WERI-Rb-1 (cell line): ENCODE measurements around the gene RFTN1.

ENCODE experiments used
- DNase-seq: peaks from one replicate; pipeline ENCODE4 v3.0.0-alpha.2; 2020
- H3K27ac ChIP-seq: fragments of 250-450 bp; sonication (Bioruptor Pico); 2 replicates; pipeline ENCODE4 v1.5.1; 2020; ENCODE audit warnings: mild to moderate bottlenecking, moderate library complexity
- H3K27me3 ChIP-seq: fragments of 250-450 bp; sonication (Bioruptor Pico); 2 replicates; pipeline ENCODE4 v1.5.1; 2021; ENCODE audit warnings: mild to moderate bottlenecking, low read depth, moderate library complexity; ENCODE audit not compliant: insufficient read depth, severe bottlenecking
- H3K36me3 ChIP-seq: fragments of 250-450 bp; sonication (Bioruptor Pico); 2 replicates; pipeline ENCODE4 v1.5.1; 2020; ENCODE audit warnings: mild to moderate bottlenecking, moderate library complexity
- H3K4me3 ChIP-seq: 2 replicates; pipeline ENCODE4 v1.5.1; 2011; ENCODE audit warnings: low read depth, mild to moderate bottlenecking, control low read depth, low read length
- H3K9me3 ChIP-seq: fragments of 250-450 bp; sonication (Bioruptor Pico); 2 replicates; pipeline ENCODE4 v1.5.1; 2021; ENCODE audit warnings: mild to moderate bottlenecking, moderate library complexity; ENCODE audit not compliant: severe bottlenecking
- TF ChIP-seq, protein P1 (sequence below): IDR thresholded peaks from 2 replicates; pipeline ENCODE4 v1.5.1; 2011; ENCODE audit warnings: low read depth, mild to moderate bottlenecking, control low read depth, inconsistent platforms, low read length

Gene RFTN1

DNA sequence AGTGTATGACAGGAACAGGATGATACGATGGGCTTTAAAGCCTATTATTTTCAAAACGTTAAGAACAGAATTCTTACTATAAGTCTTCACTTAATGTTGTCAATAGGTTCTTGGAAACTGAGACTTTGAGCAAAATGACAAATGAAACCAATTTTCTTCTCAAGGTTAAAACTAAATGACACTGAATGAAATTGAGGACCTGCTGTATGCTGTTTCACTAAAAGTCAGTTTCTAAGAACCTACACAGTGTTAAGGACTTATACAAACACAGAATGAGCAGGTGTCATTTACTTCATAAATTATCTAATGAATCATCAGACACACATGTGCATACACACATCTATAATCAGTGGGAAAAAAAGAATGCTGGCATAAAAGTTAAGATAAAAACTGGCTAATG lies 106.9 kb downstream of the RFTN1 start:
- no peak overlapping the region for H3K4me3 ChIP-seq
- H3K36me3 ChIP-seq = no peaks in the 10 kb centered on the region
- DNase-seq = no peak
- no peak overlapping the region for H3K27ac ChIP-seq
- no peaks in the 10 kb centered on the region for H3K27me3 ChIP-seq
- no peaks in the 10 kb centered on the region for H3K9me3 ChIP-seq
- TF ChIP-seq, protein P1, sequence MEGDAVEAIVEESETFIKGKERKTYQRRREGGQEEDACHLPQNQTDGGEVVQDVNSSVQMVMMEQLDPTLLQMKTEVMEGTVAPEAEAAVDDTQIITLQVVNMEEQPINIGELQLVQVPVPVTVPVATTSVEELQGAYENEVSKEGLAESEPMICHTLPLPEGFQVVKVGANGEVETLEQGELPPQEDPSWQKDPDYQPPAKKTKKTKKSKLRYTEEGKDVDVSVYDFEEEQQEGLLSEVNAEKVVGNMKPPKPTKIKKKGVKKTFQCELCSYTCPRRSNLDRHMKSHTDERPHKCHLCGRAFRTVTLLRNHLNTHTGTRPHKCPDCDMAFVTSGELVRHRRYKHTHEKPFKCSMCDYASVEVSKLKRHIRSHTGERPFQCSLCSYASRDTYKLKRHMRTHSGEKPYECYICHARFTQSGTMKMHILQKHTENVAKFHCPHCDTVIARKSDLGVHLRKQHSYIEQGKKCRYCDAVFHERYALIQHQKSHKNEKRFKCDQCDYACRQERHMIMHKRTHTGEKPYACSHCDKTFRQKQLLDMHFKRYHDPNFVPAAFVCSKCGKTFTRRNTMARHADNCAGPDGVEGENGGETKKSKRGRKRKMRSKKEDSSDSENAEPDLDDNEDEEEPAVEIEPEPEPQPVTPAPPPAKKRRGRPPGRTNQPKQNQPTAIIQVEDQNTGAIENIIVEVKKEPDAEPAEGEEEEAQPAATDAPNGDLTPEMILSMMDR = no peak

DNA sequence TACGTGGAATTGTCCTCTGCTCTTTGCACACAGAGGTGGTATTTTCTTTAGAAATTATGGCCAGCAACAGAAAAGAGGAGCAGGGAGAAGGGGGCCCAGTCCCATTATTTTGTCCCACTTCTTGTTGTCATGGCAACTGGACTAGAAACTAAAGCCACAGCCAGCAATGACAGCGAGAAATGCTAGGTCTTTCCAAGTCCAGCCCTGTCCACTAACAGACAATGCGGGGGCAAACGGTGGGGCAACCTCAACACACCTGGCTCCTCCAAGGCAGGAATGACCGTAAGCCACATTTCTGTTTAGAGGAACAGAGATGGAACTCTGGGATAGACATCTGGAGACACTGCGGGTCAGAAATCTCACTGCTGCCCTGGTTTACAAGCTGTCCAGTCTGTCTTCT lies 107.3 kb downstream of the RFTN1 start:
- no peak for DNase-seq
- no peak overlapping the region for H3K27ac ChIP-seq
- no peaks in the 10 kb centered on the region for H3K9me3 ChIP-seq
- H3K4me3 ChIP-seq = no peak overlapping the region
- TF ChIP-seq, protein P1 = no peak
- no peaks in the 10 kb centered on the region for H3K27me3 ChIP-seq
- H3K36me3 ChIP-seq = no peaks in the 10 kb centered on the region

DNA sequence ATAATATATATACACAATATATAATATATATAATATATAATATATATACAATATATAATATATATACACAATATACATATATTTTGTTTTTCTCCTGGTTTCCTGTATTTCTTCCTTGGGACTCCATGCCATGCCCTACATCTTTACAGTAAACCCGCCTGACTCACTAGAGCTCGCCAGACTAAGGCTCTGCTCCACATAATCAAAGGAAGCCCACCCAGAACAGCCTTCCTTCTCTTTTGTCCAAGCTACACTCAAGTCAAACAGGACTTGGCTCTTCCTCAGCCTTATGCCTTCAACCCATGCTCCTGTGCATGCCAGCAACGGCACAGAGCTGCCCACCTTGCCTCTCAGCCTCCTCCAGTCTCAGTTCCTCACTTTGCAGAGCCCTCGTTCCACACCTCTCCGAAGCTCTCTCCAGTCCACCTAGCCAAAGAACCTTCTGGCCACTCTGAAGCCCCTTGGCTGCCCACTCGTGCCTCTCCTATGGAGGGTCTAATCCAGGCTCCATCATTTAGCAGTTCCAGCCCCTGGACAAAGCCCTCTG lies 109.1 kb downstream of the RFTN1 start:
- Histone ChIP-seq H3K9me3 (no peaks in the 10 kb centered on the region), H3K27ac (no peak overlapping the region), H3K4me3 (no peak overlapping the region), H3K27me3 (no peaks in the 10 kb centered on the region), H3K36me3 (no peaks in the 10 kb centered on the region)
- TF ChIP-seq, protein P1 = no peak
- no peak for DNase-seq

DNA sequence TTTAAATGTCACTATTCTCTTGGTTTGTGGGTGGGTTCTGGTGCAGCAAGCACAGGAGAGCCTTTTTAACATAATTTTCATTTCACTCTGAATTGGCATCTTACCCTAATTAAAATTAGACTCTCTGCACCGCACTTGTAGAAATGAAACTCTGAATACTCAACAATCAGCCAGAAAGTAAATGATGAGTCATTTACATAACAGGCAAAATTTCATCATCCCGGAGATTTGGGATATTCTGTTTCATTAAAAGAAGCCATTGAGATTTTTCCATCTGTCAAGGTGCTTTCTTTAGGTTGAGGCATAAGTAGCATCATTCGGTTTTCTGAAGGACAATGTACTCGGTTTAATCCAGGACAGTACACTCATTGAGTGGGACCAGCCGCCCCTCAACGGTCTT lies 111.0 kb downstream of the RFTN1 start:
- DNase-seq = no peak
- Histone ChIP-seq H3K36me3 (no peaks in the 10 kb centered on the region), H3K27me3 (no peaks in the 10 kb centered on the region), H3K27ac (no peak overlapping the region), H3K4me3 (no peak overlapping the region), H3K9me3 (no peaks in the 10 kb centered on the region)
- TF ChIP-seq, protein P1 = no peak

DNA sequence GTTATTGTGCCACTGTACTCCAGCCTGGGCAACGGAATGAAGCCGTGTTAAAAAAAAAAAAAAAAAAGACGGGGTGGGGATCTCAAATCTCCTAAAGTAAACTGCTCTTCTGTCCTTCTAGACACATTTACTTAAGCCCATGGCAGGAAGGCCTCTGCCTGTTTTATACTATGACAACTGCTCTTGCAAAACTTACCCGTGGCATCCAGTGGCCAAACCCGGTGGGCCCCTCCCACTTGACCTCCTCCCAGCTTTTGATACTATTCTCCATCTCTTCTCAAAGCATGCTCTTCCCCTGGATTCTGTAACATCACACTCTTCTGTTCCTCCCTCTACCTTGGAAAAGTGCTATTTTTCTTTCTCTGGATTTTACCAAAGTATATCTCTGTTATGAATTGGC lies 112.2 kb downstream of the RFTN1 start:
- Histone ChIP-seq H3K9me3 (no peaks in the 10 kb centered on the region), H3K27me3 (no peaks in the 10 kb centered on the region), H3K4me3 (no peak overlapping the region), H3K27ac (no peak overlapping the region), H3K36me3 (no peaks in the 10 kb centered on the region)
- TF ChIP-seq, protein P1 = no peak
- no peak for DNase-seq
